ENCODE data around the gene CDK4.

DNA sequence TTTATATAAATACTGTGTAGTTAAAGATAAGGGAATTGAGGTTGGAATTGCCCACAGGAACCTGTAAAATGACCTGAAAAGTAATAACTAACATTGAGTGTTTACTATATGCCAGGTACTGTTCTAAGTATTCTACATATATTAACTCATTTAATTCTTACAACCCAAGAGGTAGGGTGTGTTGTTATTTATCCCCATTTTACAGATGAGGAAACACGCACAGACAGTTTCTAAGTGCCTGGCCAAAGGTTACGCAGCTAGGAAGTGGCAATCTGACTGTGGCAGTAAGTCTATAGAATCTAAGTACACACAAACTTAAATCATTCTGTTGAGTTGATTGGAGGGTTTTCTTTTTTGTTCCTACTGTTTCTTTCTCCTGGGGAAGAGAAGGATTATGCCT lies 8.3 kb downstream of the CDK4 start:
- TF ChIP-seq, protein P1, sequence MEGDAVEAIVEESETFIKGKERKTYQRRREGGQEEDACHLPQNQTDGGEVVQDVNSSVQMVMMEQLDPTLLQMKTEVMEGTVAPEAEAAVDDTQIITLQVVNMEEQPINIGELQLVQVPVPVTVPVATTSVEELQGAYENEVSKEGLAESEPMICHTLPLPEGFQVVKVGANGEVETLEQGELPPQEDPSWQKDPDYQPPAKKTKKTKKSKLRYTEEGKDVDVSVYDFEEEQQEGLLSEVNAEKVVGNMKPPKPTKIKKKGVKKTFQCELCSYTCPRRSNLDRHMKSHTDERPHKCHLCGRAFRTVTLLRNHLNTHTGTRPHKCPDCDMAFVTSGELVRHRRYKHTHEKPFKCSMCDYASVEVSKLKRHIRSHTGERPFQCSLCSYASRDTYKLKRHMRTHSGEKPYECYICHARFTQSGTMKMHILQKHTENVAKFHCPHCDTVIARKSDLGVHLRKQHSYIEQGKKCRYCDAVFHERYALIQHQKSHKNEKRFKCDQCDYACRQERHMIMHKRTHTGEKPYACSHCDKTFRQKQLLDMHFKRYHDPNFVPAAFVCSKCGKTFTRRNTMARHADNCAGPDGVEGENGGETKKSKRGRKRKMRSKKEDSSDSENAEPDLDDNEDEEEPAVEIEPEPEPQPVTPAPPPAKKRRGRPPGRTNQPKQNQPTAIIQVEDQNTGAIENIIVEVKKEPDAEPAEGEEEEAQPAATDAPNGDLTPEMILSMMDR (conservative IDR thresholded peaks at IDR 0.05): no peak
- TF ChIP-seq EZH2 (IDR thresholded peaks at IDR 0.05; ENCODE audit: low read depth): no peak

Measured in PC-9 (cell line).